K562 (cell line): ENCODE measurements around the gene SDCBP2. TPM values are rescaled to one million over a fixed set of nuclear protein-coding genes. Genes with fewer than 3 reads are reported as not detected.

Experiments
- CBFA2T3 ChIP-seq: fragments of 450-650 bp; IDR thresholded peaks from 2 replicates; pipeline ENCODE4 v1.6.1; 2017
- CBX3 ChIP-seq, 2 experiments: IDR thresholded peaks; 1 replicate in 1 of 2; 2 replicates in 1 of 2; pipeline ENCODE4 v1.6.1; 2012; ENCODE audit warnings: inconsistent platforms in 2 of 2, low read length in 2 of 2, borderline replicate concordance in 1 of 2, control low read depth in 1 of 2
- CBX8 ChIP-seq: fragments of 200-600 bp; sonication (generic); IDR thresholded peaks from 2 replicates; pipeline ENCODE4 v1.6.1; 2012; ENCODE audit warnings: borderline replicate concordance, mixed run types, low read depth, mild to moderate bottlenecking, moderate library complexity, mixed read lengths, low read length, control low read depth, inconsistent platforms; ENCODE audit not compliant: poor library complexity, severe bottlenecking; ENCODE audit errors: extremely low read depth
- CEBPB ChIP-seq: fragments of 450-650 bp; IDR thresholded peaks from 2 replicates; pipeline ENCODE4 v1.6.1; 2016; ENCODE audit warnings: missing genetic modification characterization, missing compliant biosample characterization
- CEBPG ChIP-seq, 3 experiments: fragments of 200-800 bp in 1 of 3; sonication (Bioruptor generic) in 1 of 3; sonication (generic) in 1 of 3; formaldehyde crosslinking in 1 of 3; IDR thresholded peaks in 2 of 3; conservative IDR thresholded peaks in 1 of 3; 2 replicates each; pipeline versions ENCODE4 v1.6.1 to v1.8.0; 2016 to 2022; ENCODE audit warnings: missing compliant biosample characterization in 2 of 3, missing genetic modification characterization in 2 of 3, mild to moderate bottlenecking in 1 of 3, missing genetic modification reagents in 1 of 3
- CREM ChIP-seq: IDR thresholded peaks from 2 replicates; pipeline ENCODE4 v1.6.1; 2014; ENCODE audit warnings: antibody characterized with exemption, low read depth
- FOXJ3 ChIP-seq: sonication (generic); formaldehyde crosslinking; IDR thresholded peaks from 2 replicates; pipeline ENCODE4 v1.4.0; 2020; ENCODE audit warnings: mild to moderate bottlenecking, missing genetic modification reagents
- HDAC2 ChIP-seq: fragments of 450-650 bp; IDR thresholded peaks from 2 replicates; pipeline ENCODE4 v1.6.1; 2016; ENCODE audit warnings: mild to moderate bottlenecking
- JUND ChIP-seq, 2 experiments: IDR thresholded peaks; 2 replicates in 1 of 2; 3 replicates in 1 of 2; pipeline ENCODE4 v1.6.1; 2011; ENCODE audit warnings: borderline replicate concordance in 2 of 2, low read depth in 2 of 2, low read length in 2 of 2, improper control_type of control experiment in 1 of 2, missing biosample characterization in 1 of 2, missing genetic modification characterization in 1 of 2, missing genetic modification reagents in 1 of 2
- MCM5 ChIP-seq: fragments of 450-650 bp; IDR thresholded peaks from 2 replicates; pipeline ENCODE4 v1.6.1; 2016; ENCODE audit warnings: low read depth
- NCOR1 ChIP-seq: fragments of 450-650 bp; IDR thresholded peaks from 2 replicates; pipeline ENCODE4 v1.6.1; 2016; ENCODE audit warnings: mild to moderate bottlenecking, moderate library complexity
- NFE2L1 ChIP-seq: fragments of 450-650 bp; IDR thresholded peaks from 2 replicates; pipeline ENCODE4 v1.6.1; 2016; ENCODE audit warnings: missing genetic modification characterization, low read depth, mild to moderate bottlenecking, missing compliant biosample characterization, moderate library complexity, borderline replicate concordance
- RAD21 ChIP-seq, 2 experiments: fragments of 250-450 bp in 1 of 2; fragments of 450-650 bp in 1 of 2; sonication (Bioruptor Pico) in 1 of 2; formaldehyde crosslinking in 1 of 2; IDR thresholded peaks in 1 of 2; conservative IDR thresholded peaks in 1 of 2; 2 replicates each; pipeline versions ENCODE4 v1.4.0 to v1.8.0; 2020 to 2022; ENCODE audit warnings: mild to moderate bottlenecking in 2 of 2, moderate library complexity in 1 of 2
- RBM17 ChIP-seq: fragments of 200-400 bp; formaldehyde crosslinking; IDR thresholded peaks from 2 replicates; pipeline ENCODE4 v1.6.1; 2017; ENCODE audit warnings: low read depth, mild to moderate bottlenecking, low read length, borderline replicate concordance
- TAL1 ChIP-seq: fragments of 450-650 bp; IDR thresholded peaks from 2 replicates; pipeline ENCODE4 v1.6.1; 2016; ENCODE audit warnings: mild to moderate bottlenecking
- ZFX ChIP-seq: sonication (generic); formaldehyde crosslinking; IDR thresholded peaks from 2 replicates; pipeline ENCODE4 v1.8.0; 2022; ENCODE audit warnings: mild to moderate bottlenecking, missing genetic modification reagents, moderate library complexity
- ZNF23 ChIP-seq: fragments of 250-450 bp; sonication (Bioruptor Pico); IDR thresholded peaks from 2 replicates; pipeline ENCODE4 v1.4.0; 2020; ENCODE audit warnings: mild to moderate bottlenecking
- ZNF24 ChIP-seq: fragments of 450-650 bp; IDR thresholded peaks from 2 replicates; pipeline ENCODE4 v1.6.1; 2016
- ZNF668 ChIP-seq: fragments of 250-450 bp; sonication (Bioruptor Pico); IDR thresholded peaks from 2 replicates; pipeline ENCODE4 v1.8.0; 2022; ENCODE audit warnings: mild to moderate bottlenecking, inconsistent platforms
- polyA plus RNA-seq, 8 experiments: library from polyadenylated mRNA; depleted of rRNA in 4 of 8; stranded (reverse) in 5 of 8; unstranded in 3 of 8; fragments of >200 nt; fragmentation: Nextera tagmentation in 2 of 8; fragmentation: Illumina TruSeq in 1 of 8; extraction: Ambion mirVana in 2 of 8; extraction: Trizol in 1 of 8; gene quantifications; 2 replicates each; pipeline versions ENCODE4 v1.2.1 to v1.2.3, GENCODE V29; 2011 to 2014; ENCODE audit warnings: inconsistent platforms in 1 of 8, missing spikeins in 1 of 8
- total RNA-seq, 7 experiments: library from RNA; depleted of rRNA in 6 of 7; stranded (reverse); fragments of >200 nt in 6 of 7; fragmentation: Illumina TruSeq in 2 of 7; extraction: Trizol in 2 of 7; gene quantifications; 2 replicates each; pipeline versions ENCODE4 v1.2.1 to v1.2.3, GENCODE V29; 2011 to 2021; ENCODE audit warnings: low replicate concordance in 1 of 7
- TF ChIP-seq, protein P1 (sequence below): sonication (generic); formaldehyde crosslinking; IDR thresholded peaks from 2 replicates; pipeline ENCODE4 v1.8.1; 2023; ENCODE audit warnings: missing genetic modification reagents, mild to moderate bottlenecking, borderline replicate concordance
- TF ChIP-seq, protein P2 (sequence below): sonication (generic); formaldehyde crosslinking; IDR thresholded peaks from 2 replicates; pipeline ENCODE4 v1.9.0; 2022; ENCODE audit warnings: mild to moderate bottlenecking, missing genetic modification reagents
- TF ChIP-seq, protein P3 (sequence below): sonication (generic); formaldehyde crosslinking; IDR thresholded peaks from 2 replicates; pipeline ENCODE4 v1.8.1; 2023; ENCODE audit warnings: mild to moderate bottlenecking, missing genetic modification reagents

SDCBP2 gene
- total and polyA plus RNA-seq, 9 of the 15 experiments (the other 6 are each of a cell fraction or from before 2014, with no cell fraction given) = 0.06 to 1.2 (median 0.80) TPM

DNA sequence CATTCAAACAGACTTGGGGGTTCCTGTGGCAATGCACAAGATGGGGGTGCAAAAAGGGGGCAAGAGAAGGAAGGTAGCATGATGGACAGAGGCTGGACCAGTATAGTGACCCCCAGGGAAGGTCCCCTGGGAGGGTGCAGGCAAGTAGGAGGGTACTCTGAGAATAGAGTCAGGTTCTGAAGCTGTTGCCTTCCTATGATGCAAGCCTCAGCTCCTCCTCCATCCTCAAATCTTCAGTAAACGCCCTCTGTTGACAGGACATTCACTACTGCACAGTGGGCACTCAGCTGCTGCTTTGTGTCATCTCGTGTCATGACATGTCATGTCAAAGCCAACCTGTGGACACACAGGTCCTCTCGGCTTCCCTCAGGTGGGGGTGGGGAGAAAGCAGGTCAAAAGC lies 5.8 kb upstream of the SDCBP2 start (continued):
- TF ChIP-seq RAD21 (CRISPR knock-in tag; conservative IDR thresholded peaks at IDR 0.05 in 1 of 2, IDR thresholded peaks at IDR 0.05 in 1 of 2) (no peak), CBX3 (IDR thresholded peaks at IDR 0.05; ENCODE audit: borderline replicate concordance in 1 of 2, low read length in 2 of 2) (no peak), RBM17 (no peak), ZNF23 (CRISPR knock-in tag) (no peak), NFE2L1 (no peak), FOXJ3 (CRISPR knock-in tag) (no peak), CBFA2T3 (no peak), ZNF24 (no peak), TAL1 (no peak), ZNF668 (CRISPR knock-in tag) (no peak), HDAC2 (no peak), CBX8 (no peak), CEBPG (CRISPR knock-in tag; IDR thresholded peaks at IDR 0.05) (peak; percentile 86), CEBPG (tag; conservative IDR thresholded peaks at IDR 0.05 in 1 of 2, IDR thresholded peaks at IDR 0.05 in 1 of 2) (peak; percentile 52 to 74; a peak in 3 of 4 replicates), ZFX (CRISPR knock-in tag) (no peak), CEBPB (tag) (peak; percentile 80), CREM (peak; percentile 36), NCOR1 (no peak), MCM5 (no peak), JUND (IDR thresholded peaks at IDR 0.05; ENCODE audit: borderline replicate concordance, low read depth, low read length) (peak; percentile 50; the same call in 1 of the 2 replicates), JUND (tag; IDR thresholded peaks at IDR 0.05; ENCODE audit: borderline replicate concordance, low read depth, low read length) (no peak)
- TF ChIP-seq, protein P1, sequence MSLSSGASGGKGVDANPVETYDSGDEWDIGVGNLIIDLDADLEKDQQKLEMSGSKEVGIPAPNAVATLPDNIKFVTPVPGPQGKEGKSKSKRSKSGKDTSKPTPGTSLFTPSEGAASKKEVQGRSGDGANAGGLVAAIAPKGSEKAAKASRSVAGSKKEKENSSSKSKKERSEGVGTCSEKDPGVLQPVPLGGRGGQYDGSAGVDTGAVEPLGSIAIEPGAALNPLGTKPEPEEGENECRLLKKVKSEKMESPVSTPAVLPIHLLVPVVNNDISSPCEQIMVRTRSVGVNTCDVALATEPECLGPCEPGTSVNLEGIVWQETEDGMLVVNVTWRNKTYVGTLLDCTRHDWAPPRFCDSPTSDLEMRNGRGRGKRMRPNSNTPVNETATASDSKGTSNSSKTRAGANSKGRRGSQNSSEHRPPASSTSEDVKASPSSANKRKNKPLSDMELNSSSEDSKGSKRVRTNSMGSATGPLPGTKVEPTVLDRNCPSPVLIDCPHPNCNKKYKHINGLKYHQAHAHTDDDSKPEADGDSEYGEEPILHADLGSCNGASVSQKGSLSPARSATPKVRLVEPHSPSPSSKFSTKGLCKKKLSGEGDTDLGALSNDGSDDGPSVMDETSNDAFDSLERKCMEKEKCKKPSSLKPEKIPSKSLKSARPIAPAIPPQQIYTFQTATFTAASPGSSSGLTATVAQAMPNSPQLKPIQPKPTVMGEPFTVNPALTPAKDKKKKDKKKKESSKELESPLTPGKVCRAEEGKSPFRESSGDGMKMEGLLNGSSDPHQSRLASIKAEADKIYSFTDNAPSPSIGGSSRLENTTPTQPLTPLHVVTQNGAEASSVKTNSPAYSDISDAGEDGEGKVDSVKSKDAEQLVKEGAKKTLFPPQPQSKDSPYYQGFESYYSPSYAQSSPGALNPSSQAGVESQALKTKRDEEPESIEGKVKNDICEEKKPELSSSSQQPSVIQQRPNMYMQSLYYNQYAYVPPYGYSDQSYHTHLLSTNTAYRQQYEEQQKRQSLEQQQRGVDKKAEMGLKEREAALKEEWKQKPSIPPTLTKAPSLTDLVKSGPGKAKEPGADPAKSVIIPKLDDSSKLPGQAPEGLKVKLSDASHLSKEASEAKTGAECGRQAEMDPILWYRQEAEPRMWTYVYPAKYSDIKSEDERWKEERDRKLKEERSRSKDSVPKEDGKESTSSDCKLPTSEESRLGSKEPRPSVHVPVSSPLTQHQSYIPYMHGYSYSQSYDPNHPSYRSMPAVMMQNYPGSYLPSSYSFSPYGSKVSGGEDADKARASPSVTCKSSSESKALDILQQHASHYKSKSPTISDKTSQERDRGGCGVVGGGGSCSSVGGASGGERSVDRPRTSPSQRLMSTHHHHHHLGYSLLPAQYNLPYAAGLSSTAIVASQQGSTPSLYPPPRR (CRISPR knock-in tag) = no peak
- TF ChIP-seq, protein P2, sequence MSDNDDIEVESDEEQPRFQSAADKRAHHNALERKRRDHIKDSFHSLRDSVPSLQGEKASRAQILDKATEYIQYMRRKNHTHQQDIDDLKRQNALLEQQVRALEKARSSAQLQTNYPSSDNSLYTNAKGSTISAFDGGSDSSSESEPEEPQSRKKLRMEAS = no peak
- TF ChIP-seq, protein P3, sequence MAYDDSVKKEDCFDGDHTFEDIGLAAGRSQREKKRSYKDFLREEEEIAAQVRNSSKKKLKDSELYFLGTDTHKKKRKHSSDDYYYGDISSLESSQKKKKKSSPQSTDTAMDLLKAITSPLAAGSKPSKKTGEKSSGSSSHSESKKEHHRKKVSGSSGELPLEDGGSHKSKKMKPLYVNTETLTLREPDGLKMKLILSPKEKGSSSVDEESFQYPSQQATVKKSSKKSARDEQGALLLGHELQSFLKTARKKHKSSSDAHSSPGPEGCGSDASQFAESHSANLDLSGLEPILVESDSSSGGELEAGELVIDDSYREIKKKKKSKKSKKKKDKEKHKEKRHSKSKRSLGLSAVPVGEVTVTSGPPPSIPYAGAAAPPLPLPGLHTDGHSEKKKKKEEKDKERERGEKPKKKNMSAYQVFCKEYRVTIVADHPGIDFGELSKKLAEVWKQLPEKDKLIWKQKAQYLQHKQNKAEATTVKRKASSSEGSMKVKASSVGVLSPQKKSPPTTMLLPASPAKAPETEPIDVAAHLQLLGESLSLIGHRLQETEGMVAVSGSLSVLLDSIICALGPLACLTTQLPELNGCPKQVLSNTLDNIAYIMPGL = no peak
